Right renal cortex interstitium (tissue), 3 donors: ENCODE measurements around the gene UBD. TPM values are rescaled to one million over a fixed set of nuclear protein-coding genes. Genes with fewer than 3 reads are reported as not detected.

ENCODE experiments used
- DNase-seq, 3 donors: peaks; one replicate each; pipeline ENCODE4 v3.0.0-alpha.2; 2013; ENCODE audit warnings: low read depth in 3 of 3, low spot score in 2 of 3
- polyA plus RNA-seq, 3 donors: library from polyadenylated mRNA; unstranded; fragments of 120-200 nt; gene quantifications; one replicate each; pipeline ENCODE4 v1.2.1, GENCODE V29; 2013; ENCODE audit not compliant: insufficient read length in 3 of 3

The UBD gene
- polyA plus RNA-seq, 3 donors = 0.75 to 2.3 (median 1.2) TPM

- DNase-seq = no peak
Observed at GRCh38 chr6:29524044-29524443, 35.5 kb downstream of the UBD start.

DNA sequence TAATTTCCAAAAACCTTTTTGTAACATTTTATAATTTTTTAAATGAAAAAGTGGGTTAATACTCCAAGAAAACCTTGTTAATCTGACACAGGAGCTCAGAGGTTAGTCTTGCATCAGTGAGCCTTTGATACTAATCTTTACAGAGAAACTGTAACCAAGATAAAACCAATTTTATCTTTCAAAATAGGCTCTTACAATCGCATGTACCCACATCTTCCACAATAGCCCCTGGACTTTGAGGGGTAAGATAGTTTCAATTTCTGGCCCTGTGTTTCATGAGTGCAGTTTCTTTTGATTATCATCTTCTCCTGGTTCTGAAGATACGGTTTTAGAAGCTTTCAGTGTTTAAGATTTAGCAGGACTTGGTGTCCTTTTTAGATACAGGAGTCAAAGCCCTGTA, 37.3 kb downstream of the UBD start:
- DNase-seq = no peak

DNA sequence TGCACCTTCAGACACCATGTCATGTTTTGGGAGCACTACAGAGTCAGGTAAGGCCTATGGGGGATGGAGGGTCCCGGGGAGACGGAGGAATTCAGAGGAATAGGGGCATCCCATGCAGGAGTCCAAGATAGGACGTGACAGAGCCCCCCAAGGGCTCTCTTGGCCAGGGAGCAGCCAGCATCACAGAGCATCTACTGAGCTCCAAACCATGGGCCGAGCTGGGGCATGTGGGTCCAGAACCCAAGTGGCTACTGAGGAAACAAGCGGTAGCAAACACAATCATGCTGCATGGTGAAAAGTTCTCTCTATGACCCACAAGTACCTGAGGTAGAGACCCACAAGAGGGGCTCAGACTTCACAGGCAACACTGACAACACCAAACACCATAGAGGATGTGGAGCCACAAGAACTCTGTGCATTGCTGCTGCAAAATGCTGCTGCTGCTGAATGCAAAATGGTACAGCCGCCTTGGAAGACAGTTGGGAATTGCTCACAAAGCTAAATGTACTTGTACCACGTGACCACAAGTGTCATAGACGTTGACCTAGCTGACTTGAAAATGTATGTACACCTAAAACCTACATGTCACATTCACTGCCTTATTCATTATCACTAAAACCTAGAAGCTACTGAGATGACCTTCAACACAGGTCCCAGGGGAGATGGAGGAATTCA, 38.4 kb downstream of the UBD start:
- DNase-seq = no peak

DNA sequence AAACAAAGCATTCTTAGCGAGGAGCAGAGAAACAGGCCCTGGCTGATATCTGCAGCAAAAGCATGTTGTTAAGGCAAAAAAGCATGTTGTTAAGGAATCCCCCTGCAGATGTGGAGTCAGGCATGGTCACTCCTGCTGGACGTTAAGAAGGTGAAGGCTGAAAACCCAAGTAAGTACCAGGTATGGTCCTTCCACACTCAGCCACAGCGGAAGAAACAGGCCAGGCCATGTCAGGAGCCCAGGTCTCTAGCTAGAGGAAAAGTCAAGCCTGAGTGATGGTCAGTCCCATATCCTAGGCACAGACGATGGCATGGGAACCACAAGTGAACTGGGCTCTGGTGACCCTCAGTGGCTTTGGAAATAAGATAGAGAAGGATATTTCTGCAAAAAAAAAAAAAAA, 39.3 kb downstream of the UBD start:
- no peak for DNase-seq

- no peak for DNase-seq
Observed at GRCh38 chr6:29519291-29520010, 40.1 kb downstream of the UBD start.

DNA sequence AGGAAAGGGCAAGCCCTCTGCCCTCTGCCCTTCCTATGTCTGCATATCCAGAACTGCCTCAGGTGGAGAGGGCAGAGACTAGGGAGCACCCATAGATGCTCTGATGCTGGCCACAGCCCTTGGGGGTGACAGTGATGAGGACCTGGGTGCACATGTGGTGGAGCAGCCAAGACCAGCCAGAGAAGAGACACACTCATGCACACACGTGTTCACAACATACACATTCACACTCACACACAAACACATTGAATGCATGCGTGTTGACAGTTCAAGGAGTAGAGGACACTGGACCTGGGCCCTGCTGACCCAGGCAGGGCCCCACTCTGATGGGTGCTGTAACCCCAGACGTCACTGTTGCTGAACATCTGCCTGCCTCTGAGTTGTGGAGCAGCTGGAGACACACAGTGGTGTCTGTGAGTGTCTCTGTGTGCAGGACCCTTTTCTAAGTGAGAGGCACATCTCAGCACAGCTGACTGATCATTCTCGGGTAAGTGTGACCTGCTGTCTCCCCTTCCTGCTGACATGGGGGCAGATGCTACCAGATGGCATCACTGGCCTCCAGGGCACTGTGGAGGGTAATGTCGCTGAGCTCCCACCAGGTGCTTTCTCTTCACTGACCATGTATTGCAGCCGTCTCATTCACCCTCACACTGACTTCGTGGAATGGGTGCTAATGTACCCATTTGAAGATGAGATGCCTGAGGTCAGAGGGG, 41.6 kb downstream of the UBD start:
- DNase-seq = no peak

- DNase-seq = no peak
Observed at GRCh38 chr6:29517245-29517644, 42.3 kb downstream of the UBD start.

DNA sequence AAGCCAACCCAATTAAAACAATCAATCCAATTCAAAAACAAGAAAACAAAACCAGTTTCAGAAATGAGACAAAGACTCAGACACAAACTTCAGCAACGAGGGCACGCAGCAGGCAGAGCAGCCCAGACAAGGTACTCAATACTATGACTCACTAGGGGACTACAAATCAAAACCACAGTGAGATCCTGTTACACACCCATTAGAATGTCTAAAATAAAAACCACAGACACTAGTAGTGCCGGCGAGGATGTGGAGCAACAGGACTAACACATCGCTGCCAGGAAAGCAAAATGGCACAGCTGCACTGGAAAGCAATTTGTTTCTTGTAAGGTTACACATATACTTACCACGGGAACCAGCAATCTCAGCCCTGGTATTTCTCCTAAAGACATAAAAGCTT, 43.4 kb downstream of the UBD start:
- no peak for DNase-seq

DNA sequence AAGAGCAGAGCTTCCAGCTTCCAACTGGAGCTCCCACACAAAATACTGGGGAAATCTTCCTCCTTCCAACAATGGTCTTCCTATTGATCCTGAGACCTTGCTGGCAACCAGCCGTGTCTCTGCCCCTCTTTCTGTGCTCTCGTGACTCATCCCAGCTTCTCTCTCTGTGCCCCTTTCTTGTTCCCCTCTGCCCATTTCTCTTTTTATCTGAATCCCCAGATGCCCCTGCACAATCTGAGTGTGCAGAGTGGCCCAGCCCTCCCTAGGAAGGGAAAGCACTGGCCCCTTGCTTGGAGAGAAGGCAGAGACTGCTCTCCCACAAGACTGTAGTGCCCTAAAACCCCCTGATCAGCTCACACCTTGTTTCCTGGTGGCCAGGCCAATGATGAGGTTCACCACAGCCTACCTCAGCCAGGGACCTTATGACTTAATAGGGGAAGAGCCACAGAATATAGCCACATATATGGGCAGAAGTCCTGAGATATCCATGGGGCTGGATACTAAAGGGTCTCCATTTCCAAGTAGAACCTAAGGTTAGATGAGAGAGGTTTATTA, 48.7 kb downstream of the UBD start:
- DNase-seq = no peak

DNA sequence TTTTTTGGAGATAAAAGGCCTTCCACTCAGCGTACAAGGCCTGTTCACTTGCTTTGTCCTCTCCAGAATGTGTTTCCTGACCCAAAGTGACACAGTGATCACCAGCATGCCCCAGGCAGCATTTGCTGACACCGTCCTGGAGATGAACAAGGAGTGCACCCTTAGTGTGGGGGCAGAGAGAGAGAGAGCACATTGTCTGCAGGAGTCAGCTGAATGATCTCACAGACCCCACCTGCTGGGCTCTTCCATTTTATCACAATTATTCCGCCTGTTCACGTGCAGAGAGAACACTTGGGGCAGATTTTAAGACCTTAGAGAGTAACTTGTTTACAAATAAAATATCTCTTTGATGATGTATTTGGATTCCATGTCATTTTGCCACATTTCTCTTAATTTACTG, 49.3 kb downstream of the UBD start:
- no peak for DNase-seq

DNA sequence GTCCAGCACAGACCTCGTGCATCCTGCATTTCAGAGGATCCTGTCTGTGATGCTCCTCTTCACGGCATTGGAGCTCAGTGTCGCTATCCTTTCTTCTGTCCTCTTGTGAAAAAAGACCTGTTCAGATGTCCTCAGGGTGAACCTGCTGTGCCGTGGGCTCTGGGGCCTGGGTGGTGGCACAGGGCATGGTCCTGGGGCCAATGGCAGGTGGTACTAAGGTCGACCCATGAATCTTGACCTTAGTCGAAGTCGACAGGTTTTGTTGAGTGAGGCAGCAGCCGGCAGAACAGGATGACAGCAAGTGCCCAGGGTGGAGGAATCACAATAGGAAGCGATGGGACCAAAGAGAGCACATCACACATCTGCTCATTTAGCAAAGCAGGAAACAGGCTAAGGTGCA, 49.8 kb downstream of the UBD start:
- no peak for DNase-seq

DNA sequence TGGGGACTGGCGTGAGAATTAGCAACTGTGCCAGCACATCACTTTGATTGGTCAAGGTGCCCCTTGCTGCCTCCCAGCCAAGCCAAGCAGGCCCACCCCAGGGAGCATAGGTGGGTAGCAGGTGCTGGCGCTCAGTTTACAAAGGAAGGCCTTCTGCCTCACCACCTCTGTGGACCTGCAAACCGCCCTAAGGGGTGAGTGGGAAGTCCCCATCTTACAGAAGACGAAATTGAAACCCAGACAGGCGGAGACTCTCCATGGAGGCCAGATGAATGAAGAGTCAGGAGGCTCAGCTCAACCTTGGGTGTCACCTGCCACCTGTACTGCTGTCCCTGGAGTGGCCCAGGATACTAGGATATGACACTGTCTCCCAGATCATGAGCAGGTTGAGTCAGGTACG, 50.3 kb downstream of the UBD start:
- no peak for DNase-seq

DNA sequence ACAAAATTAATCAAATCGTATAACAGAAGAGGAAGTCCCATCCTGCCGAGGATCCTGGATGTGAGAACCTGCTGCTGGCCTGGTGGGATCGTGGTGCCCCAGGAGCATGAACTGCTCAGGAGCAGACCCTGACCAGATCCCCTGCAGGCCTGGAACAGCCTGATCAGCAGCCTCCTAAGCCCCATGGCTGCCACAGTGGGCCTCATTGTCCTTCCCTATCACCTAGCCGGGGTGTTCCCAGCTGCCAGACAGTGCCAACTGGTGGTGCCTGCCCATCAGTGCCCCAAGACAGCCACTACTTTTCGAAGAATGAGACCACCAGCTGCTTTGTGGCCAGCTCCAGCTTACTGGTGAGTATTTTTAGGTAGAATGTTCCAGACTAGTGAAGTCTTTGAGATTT, 52.2 kb downstream of the UBD start:
- no peak for DNase-seq

DNA sequence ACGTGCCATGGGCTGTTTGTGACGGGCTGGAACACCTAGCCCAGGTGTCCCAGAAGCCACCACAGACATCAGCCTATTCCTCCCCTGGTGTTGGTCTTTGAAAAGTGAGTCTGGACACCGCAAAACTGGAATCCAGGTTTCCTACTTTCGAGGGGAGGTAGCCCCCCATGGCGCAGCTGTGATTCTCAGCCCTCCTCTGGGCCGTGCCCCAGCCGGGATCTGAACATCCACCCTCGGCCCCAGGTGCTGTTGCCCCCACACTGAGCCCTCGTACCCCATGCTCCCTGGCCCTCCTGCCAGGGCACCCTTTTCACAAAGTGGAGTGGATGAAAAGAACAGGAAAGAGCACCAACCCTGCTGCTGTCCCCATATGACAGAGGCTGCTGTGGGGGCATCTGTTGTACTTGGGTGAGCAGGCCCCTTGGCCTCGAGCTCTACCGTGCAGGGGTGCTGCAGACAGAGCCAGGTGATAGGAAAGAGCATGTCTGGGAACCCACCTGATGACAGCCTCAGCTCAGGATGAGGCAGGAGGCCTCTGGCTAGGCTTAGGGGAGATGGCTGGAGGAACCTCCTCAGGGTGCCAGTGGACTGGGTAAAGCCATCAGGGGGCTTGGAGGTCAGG, 53.0 kb downstream of the UBD start:
- DNase-seq = no peak

DNA sequence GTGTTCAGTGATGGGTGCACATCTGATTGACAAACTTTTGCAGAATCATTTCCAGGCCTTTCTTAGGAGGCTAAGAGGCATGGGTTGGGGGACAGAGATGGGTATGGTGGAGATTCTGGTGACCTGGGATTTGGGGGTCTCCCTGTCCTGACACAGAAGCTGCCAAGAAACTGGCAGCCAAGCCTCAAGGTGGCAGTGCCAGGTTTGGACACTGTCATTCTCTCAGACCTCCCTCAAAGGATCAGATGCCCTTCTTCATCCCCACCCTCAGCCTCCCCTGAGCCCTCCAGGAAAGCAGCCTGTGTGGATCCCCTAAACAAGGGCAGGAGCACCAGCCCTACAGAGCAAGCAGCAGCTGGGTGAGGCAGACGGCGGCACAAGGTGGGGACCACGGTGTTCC, 53.7 kb downstream of the UBD start:
- DNase-seq = no peak

Other genes starting within 250 kb of the UBD start
- gene OR5V1, start 190.9 kb downstream of the UBD start, polyA plus RNA-seq = not detected
- not detected for gene OR12D3, start 184.4 kb downstream of the UBD start, polyA plus RNA-seq
- not detected for gene OR12D2, start 164.1 kb downstream of the UBD start, polyA plus RNA-seq
- not detected for gene OR12D1, start 144.8 kb downstream of the UBD start, polyA plus RNA-seq
- gene OR10C1, start 120.4 kb downstream of the UBD start, polyA plus RNA-seq = not detected
- not detected for gene OR11A1, start 102.7 kb downstream of the UBD start, polyA plus RNA-seq
- gene OR2H1, start 102.6 kb downstream of the UBD start, polyA plus RNA-seq = not detected
- not detected for gene MAS1L, start 71.8 kb downstream of the UBD start, polyA plus RNA-seq
- gene OR2H2, start 25.4 kb upstream of the UBD start, polyA plus RNA-seq = under 1 TPM in 2 of 3 donors, not detected in 1; 0.07 to 0.18 TPM
- 10 to 100 TPM; 35.7 to 49.9 (median 42.7) TPM for gene GABBR1, start 73.5 kb upstream of the UBD start, polyA plus RNA-seq
- gene MOG, start 97.4 kb upstream of the UBD start, polyA plus RNA-seq = not detected
- under 1 TPM; 0.11 to 0.25 (median 0.20) TPM for gene ZFP57, start 121.4 kb upstream of the UBD start, polyA plus RNA-seq
- gene HLA-F, start 163.7 kb upstream of the UBD start, polyA plus RNA-seq = 1 to 10 TPM; 4.7 to 8.8 (median 5.5) TPM